Endothelial cell of umbilical vein (primary cell): ENCODE data around the gene ARSB.

Experiments
- CTCF ChIP-seq, 2 donors: IDR thresholded peaks; 1 replicate in 1 of 2; 2 replicates in 1 of 2; pipeline ENCODE4 v1.5.1; 2011; ENCODE audit warnings: low read length in 2 of 2, mild to moderate bottlenecking in 2 of 2, moderate library complexity in 2 of 2, control low read depth in 1 of 2, inconsistent platforms in 1 of 2, low read depth in 1 of 2; ENCODE audit not compliant: insufficient read depth in 1 of 2; ENCODE audit errors: extremely low read depth in 1 of 2
- GATA2 ChIP-seq: IDR thresholded peaks from 2 replicates; pipeline ENCODE4 v1.7.0; 2011; ENCODE audit warnings: low read depth, mild to moderate bottlenecking, moderate library complexity, mixed read lengths, low read length; ENCODE audit not compliant: insufficient read length, insufficient read depth
- POLR2A ChIP-seq: IDR thresholded peaks from 2 replicates; pipeline ENCODE4 v1.6.1; 2012; ENCODE audit warnings: low read depth, mild to moderate bottlenecking, control low read depth, low read length
- POLR2AphosphoS5 ChIP-seq: IDR thresholded peaks from 2 replicates; pipeline ENCODE4 v1.6.1; 2012; ENCODE audit warnings: low read depth, mild to moderate bottlenecking, control low read depth, low read length, moderate library complexity; ENCODE audit not compliant: insufficient read depth

GRCh38 chr5:78968781-78969180 is 16.3 kb downstream of the ARSB start:
- TF ChIP-seq CTCF (IDR thresholded peaks at IDR 0.05; ENCODE audit: extremely low read depth in 1 of 2, insufficient read depth in 1 of 2, low read depth in 1 of 2, low read length in 2 of 2) = no peak
- TF ChIP-seq GATA2 = no peak
- no peak for TF ChIP-seq POLR2AphosphoS5
- no peak for TF ChIP-seq POLR2A
